HEK293 (cell line): ENCODE results near the gene CHN2.

Source experiments
- CTCF ChIA-PET: fragments of 350-600 bp; formaldehyde crosslinking; extraction: SDS; loops from one replicate; lab custom pipeline; 2021; ENCODE audit warnings: antibody characterized with exemption; lab: Yijun Ruan, JAX
- POLR2A ChIA-PET: fragments of 300-600 bp; formaldehyde crosslinking; extraction: SDS; loops from one replicate; lab custom pipeline; 2020; ENCODE audit warnings: antibody characterized with exemption, inconsistent platforms; lab: Yijun Ruan, JAX
- H3K27ac ChIP-seq: fragments of 200-500 bp; sonication (Bioruptor generic); 2 replicates; pipeline ENCODE4 v1.5.1; 2014; ENCODE audit warnings: low read depth, low read length, control low read depth, inconsistent platforms; ENCODE audit errors: extremely low read depth
- H3K36me3 ChIP-seq, 2 experiments: fragments of 200-500 bp in 1 of 2; sonication (Bioruptor generic) in 1 of 2; 1 replicate in 1 of 2; 2 replicates in 1 of 2; pipeline ENCODE4 v1.5.1; 2014 to 2017; ENCODE audit warnings: inconsistent platforms in 2 of 2, low read length in 2 of 2; ENCODE audit not compliant: control insufficient read depth in 2 of 2, insufficient read depth in 1 of 2
- H3K4me1 ChIP-seq: fragments of 200-500 bp; sonication (Bioruptor generic); 2 replicates; pipeline ENCODE4 v1.5.1; 2014; ENCODE audit warnings: mild to moderate bottlenecking, low read length, inconsistent platforms; ENCODE audit not compliant: control insufficient read depth, insufficient read depth
- H3K4me3 ChIP-seq: 2 replicates; pipeline ENCODE4 v1.5.1; 2011; ENCODE audit warnings: low read depth, mild to moderate bottlenecking, control low read depth, low read length, moderate library complexity
- H3K9me3 ChIP-seq: fragments of 200-500 bp; sonication (Bioruptor generic); 2 replicates; pipeline ENCODE4 v1.5.1; 2014; ENCODE audit warnings: low read depth, low read length, inconsistent platforms; ENCODE audit not compliant: control insufficient read depth, insufficient read depth
- GLI4 ChIP-seq: fragments of 450-650 bp; formaldehyde crosslinking; IDR thresholded peaks from 2 replicates; pipeline ENCODE4 v1.5.1; 2016; ENCODE audit warnings: missing biosample characterization, missing genetic modification characterization
- HOXA7 ChIP-seq: sonication (generic); formaldehyde crosslinking; IDR thresholded peaks from 2 replicates; pipeline ENCODE4 v1.8.1; 2022; ENCODE audit warnings: missing genetic modification reagents, borderline replicate concordance
- INSM2 ChIP-seq: fragments of 450-650 bp; formaldehyde crosslinking; IDR thresholded peaks from 2 replicates; pipeline ENCODE4 v1.5.1; 2016; ENCODE audit warnings: missing biosample characterization, missing genetic modification characterization
- OVOL3 ChIP-seq: fragments of 450-650 bp; formaldehyde crosslinking; IDR thresholded peaks from 2 replicates; pipeline ENCODE4 v1.5.1; 2016; ENCODE audit warnings: missing biosample characterization, missing genetic modification characterization
- PRDM1 ChIP-seq: fragments of 450-650 bp; formaldehyde crosslinking; IDR thresholded peaks from 2 replicates; pipeline ENCODE4; 2016; ENCODE audit warnings: missing biosample characterization, missing genetic modification characterization
- SETDB1 ChIP-seq: IDR thresholded peaks from one replicate; pipeline ENCODE4 v1.6.1; 2017; ENCODE audit warnings: mild to moderate bottlenecking, low read length, moderate library complexity, mixed read lengths; ENCODE audit not compliant: insufficient read length
- SP2 ChIP-seq: fragments of 450-650 bp; formaldehyde crosslinking; IDR thresholded peaks from 2 replicates; pipeline ENCODE4 v1.5.1; 2016; ENCODE audit warnings: missing biosample characterization, missing genetic modification characterization
- SP3 ChIP-seq: fragments of 450-650 bp; formaldehyde crosslinking; IDR thresholded peaks from 2 replicates; pipeline ENCODE4 v1.5.1; 2016; ENCODE audit warnings: missing biosample characterization, missing genetic modification characterization
- ZBTB10 ChIP-seq: fragments of 450-650 bp; formaldehyde crosslinking; IDR thresholded peaks from 2 replicates; pipeline ENCODE4 v1.5.1; 2016; ENCODE audit warnings: missing biosample characterization, missing genetic modification characterization
- ZBTB20 ChIP-seq: fragments of 450-650 bp; formaldehyde crosslinking; IDR thresholded peaks from 2 replicates; pipeline ENCODE4 v1.5.1; 2016; ENCODE audit warnings: missing biosample characterization, missing genetic modification characterization
- ZBTB6 ChIP-seq: fragments of 450-650 bp; formaldehyde crosslinking; IDR thresholded peaks from 2 replicates; pipeline ENCODE4 v1.5.1; 2017; ENCODE audit warnings: missing biosample characterization, missing genetic modification characterization
- ZNF19 ChIP-seq: fragments of 450-650 bp; formaldehyde crosslinking; IDR thresholded peaks from 2 replicates; pipeline ENCODE4; 2016; ENCODE audit warnings: missing biosample characterization, missing genetic modification characterization, low read depth
- ZNF2 ChIP-seq: fragments of 450-650 bp; formaldehyde crosslinking; IDR thresholded peaks from 2 replicates; pipeline ENCODE4 v1.5.1; 2016; ENCODE audit warnings: missing biosample characterization, missing genetic modification characterization
- ZNF214 ChIP-seq: fragments of 450-650 bp; formaldehyde crosslinking; IDR thresholded peaks from 2 replicates; pipeline ENCODE4 v1.5.1; 2017; ENCODE audit warnings: missing biosample characterization, mild to moderate bottlenecking, missing genetic modification characterization, borderline replicate concordance
- ZNF292 ChIP-seq: fragments of 450-650 bp; formaldehyde crosslinking; IDR thresholded peaks from 2 replicates; pipeline ENCODE4 v1.5.1; 2016; ENCODE audit warnings: low read depth, missing biosample characterization, missing genetic modification characterization, borderline replicate concordance
- ZNF335 ChIP-seq: fragments of 450-650 bp; formaldehyde crosslinking; conservative IDR thresholded peaks from 2 replicates; pipeline ENCODE4 v1.5.1; 2016; ENCODE audit warnings: missing biosample characterization, missing genetic modification characterization
- ZNF423 ChIP-seq: fragments of 450-650 bp; formaldehyde crosslinking; IDR thresholded peaks from 2 replicates; pipeline ENCODE4 v1.5.1; 2016; ENCODE audit warnings: missing biosample characterization, missing genetic modification characterization
- ZNF510 ChIP-seq: fragments of 450-650 bp; formaldehyde crosslinking; IDR thresholded peaks from 2 replicates; pipeline ENCODE4 v1.5.1; 2018; ENCODE audit warnings: mild to moderate bottlenecking, missing genetic modification characterization, missing biosample characterization; ENCODE audit not compliant: insufficient replicate concordance
- ZNF521 ChIP-seq: fragments of 450-650 bp; formaldehyde crosslinking; IDR thresholded peaks from 2 replicates; pipeline ENCODE4 v1.5.1; 2017; ENCODE audit warnings: missing biosample characterization, mild to moderate bottlenecking, missing genetic modification characterization
- ZNF600 ChIP-seq: fragments of 450-650 bp; formaldehyde crosslinking; IDR thresholded peaks from 2 replicates; pipeline ENCODE4 v1.5.1; 2016; ENCODE audit warnings: missing biosample characterization, missing genetic modification characterization
- ZNF623 ChIP-seq: fragments of 450-650 bp; formaldehyde crosslinking; IDR thresholded peaks from 2 replicates; pipeline ENCODE4 v1.5.1; 2016; ENCODE audit warnings: missing biosample characterization, missing genetic modification characterization
- ZNF629 ChIP-seq: fragments of 450-650 bp; formaldehyde crosslinking; IDR thresholded peaks from 2 replicates; pipeline ENCODE4 v1.5.1; 2017; ENCODE audit warnings: missing biosample characterization, missing genetic modification characterization
- ZNF654 ChIP-seq: fragments of 450-650 bp; formaldehyde crosslinking; IDR thresholded peaks from 2 replicates; pipeline ENCODE4 v1.5.1; 2016; ENCODE audit warnings: low read depth, missing biosample characterization, missing genetic modification characterization
- ZNF664 ChIP-seq: fragments of 450-650 bp; formaldehyde crosslinking; IDR thresholded peaks from 2 replicates; pipeline ENCODE4 v1.5.1; 2016; ENCODE audit warnings: missing biosample characterization, missing genetic modification characterization
- ZNF692 ChIP-seq: fragments of 450-650 bp; formaldehyde crosslinking; IDR thresholded peaks from 2 replicates; pipeline ENCODE4 v1.5.1; 2016; ENCODE audit warnings: missing biosample characterization, missing genetic modification characterization
- ZNF701 ChIP-seq: fragments of 450-650 bp; formaldehyde crosslinking; IDR thresholded peaks from 2 replicates; pipeline ENCODE4 v1.5.1; 2016; ENCODE audit warnings: missing biosample characterization, missing genetic modification characterization
- ZNF791 ChIP-seq: fragments of 450-650 bp; formaldehyde crosslinking; IDR thresholded peaks from 2 replicates; pipeline ENCODE4 v1.5.1; 2016; ENCODE audit warnings: missing biosample characterization, missing genetic modification characterization
- ZNF837 ChIP-seq: fragments of 450-650 bp; formaldehyde crosslinking; IDR thresholded peaks from 2 replicates; pipeline ENCODE4 v1.5.1; 2016; ENCODE audit warnings: missing biosample characterization, missing genetic modification characterization
- ZSCAN4 ChIP-seq: fragments of 450-650 bp; formaldehyde crosslinking; IDR thresholded peaks from 2 replicates; pipeline ENCODE4 v1.5.1; 2017; ENCODE audit warnings: missing biosample characterization, missing genetic modification characterization

CHN2 gene

GRCh38 chr7:29516491-29516890 is 321.9 kb downstream of the CHN2 start:
- no peak for TF ChIP-seq SP2
- TF ChIP-seq ZNF292 (tag by site-specific recombination), result no peak
- TF ChIP-seq ZNF600, result no peak
- TF ChIP-seq SP3 (tag by site-specific recombination), result no peak
- TF ChIP-seq ZBTB6 (tag by site-specific recombination), result no peak
- TF ChIP-seq ZNF510, result no peak
- TF ChIP-seq ZNF664, result no peak
- TF ChIP-seq INSM2 (tag by site-specific recombination), result no peak
- TF ChIP-seq ZNF423 (tag by site-specific recombination), result no peak
- TF ChIP-seq ZNF623, result no peak
- POLR2A ChIA-PET, result no interaction called here
- CTCF ChIA-PET, result no interaction called here
- Histone ChIP-seq H3K4me3 (no peak overlapping the region), H3K4me1 (no peaks in the 10 kb centered on the region), H3K27ac (no peak overlapping the region), H3K36me3 (no peaks in the 10 kb centered on the region), H3K9me3 (no peaks in the 10 kb centered on the region)

GRCh38 chr7:29518616-29519015 is 324.0 kb downstream of the CHN2 start:
- Histone ChIP-seq H3K4me3 (no peak overlapping the region), H3K4me1 (no peaks in the 10 kb centered on the region), H3K36me3 (no peaks in the 10 kb centered on the region), H3K27ac (no peak overlapping the region), H3K9me3 (0 out of 2 replicates have a peak, but pooled peaks cover 3% of the 10 kb centered on the region)
- ChIA-PET POLR2A (no interaction called here), CTCF (interaction anchor here (0.5 to 0.9 kb wide), 2 partner anchors 70 to 404 kb away, joined by 3 read pairs; no protein-coding TSS in a partner anchor)
- TF ChIP-seq ZNF629 (tag by site-specific recombination) (no peak), SETDB1 (no peak), ZNF692 (tag by site-specific recombination) (no peak), ZNF335 (tag by site-specific recombination) (no peak), PRDM1 (tag by site-specific recombination) (no peak), ZNF2 (tag by site-specific recombination) (no peak), ZNF837 (no peak), ZNF791 (no peak), ZBTB10 (tag by site-specific recombination) (no peak), ZNF214 (tag by site-specific recombination) (no peak), HOXA7 (CRISPR knock-in tag) (no peak), ZSCAN4 (tag by site-specific recombination) (no peak), ZNF19 (tag by site-specific recombination) (no peak), ZNF701 (no peak), ZBTB20 (tag by site-specific recombination) (no peak), GLI4 (tag by site-specific recombination) (no peak), OVOL3 (no peak), ZNF654 (tag by site-specific recombination) (no peak), ZNF521 (tag by site-specific recombination) (no peak)
